SK-N-SH (cell line): ENCODE data around the gene GPR63. TPM values are rescaled to one million over a fixed set of nuclear protein-coding genes. Genes with fewer than 3 reads are reported as not detected.

Experiments
- CTCF ChIA-PET: fragments of 300-600, 350-600 bp; formaldehyde crosslinking; extraction: SDS; loops from one replicate; lab custom pipeline; 2021; lab: Yijun Ruan, JAX
- POLR2A ChIA-PET: fragments of 350-600 bp; sonication (Branson Sonifier 250); formaldehyde crosslinking; extraction: SDS; loops from one replicate; lab custom pipeline; 2020; ENCODE audit warnings: antibody characterized with exemption, inconsistent platforms; lab: Yijun Ruan, JAX
- DNase-seq: peaks from one replicate; pipeline ENCODE4 v3.0.0; 2012
- H2AFZ ChIP-seq: fragments of 200-600 bp; sonication (generic); 2 replicates; pipeline ENCODE4 v1.8.1; 2016; ENCODE audit warnings: antibody characterized with exemption, mild to moderate bottlenecking, low read depth
- H3F3A ChIP-seq: fragments of 200-600 bp; sonication (generic); replicated peaks from 2 replicates; pipeline ENCODE3; 2016; ENCODE audit warnings: antibody characterized with exemption, mild to moderate bottlenecking; ENCODE audit not compliant: insufficient read depth
- H3K27ac ChIP-seq, 2 experiments: fragments of 200-500 bp in 1 of 2; fragments of 200-600 bp in 1 of 2; sonication (Bioruptor generic) in 1 of 2; sonication (generic), shearing (Covaris generic) in 1 of 2; 2 replicates each; pipeline versions ENCODE4 v1.5.1 to v1.6.1; 2014 to 2016; ENCODE audit warnings: low read depth in 2 of 2, inconsistent platforms in 1 of 2, low read length in 1 of 2, mild to moderate bottlenecking in 1 of 2, mixed read lengths in 1 of 2
- H3K27me3 ChIP-seq: fragments of 200-600 bp; sonication (generic), shearing (Covaris generic); 2 replicates; pipeline ENCODE4 v1.6.1; 2016; ENCODE audit warnings: mixed run types; ENCODE audit not compliant: insufficient read depth
- H3K36me3 ChIP-seq, 2 experiments: fragments of 200-500 bp in 1 of 2; fragments of 200-600 bp in 1 of 2; sonication (Bioruptor generic) in 1 of 2; sonication (generic) in 1 of 2; replicated peaks in 1 of 2; 2 replicates each; pipeline versions ENCODE3 to v1.5.1; 2014 to 2016; ENCODE audit warnings: low read length in 1 of 2, mild to moderate bottlenecking in 1 of 2; ENCODE audit not compliant: insufficient read depth in 2 of 2, control insufficient read depth in 1 of 2
- H3K4me1 ChIP-seq, 2 experiments: fragments of 200-500 bp in 1 of 2; fragments of 200-600 bp in 1 of 2; sonication (Bioruptor generic) in 1 of 2; sonication (generic), shearing (Covaris generic) in 1 of 2; 2 replicates each; pipeline versions ENCODE4 v1.5.1 to v1.6.1; 2014 to 2016; ENCODE audit warnings: low read depth in 1 of 2, low read length in 1 of 2, mixed run types in 1 of 2; ENCODE audit not compliant: insufficient read depth in 2 of 2, control insufficient read depth in 1 of 2
- H3K4me2 ChIP-seq: fragments of 200-600 bp; sonication (generic), shearing (Covaris generic); 2 replicates; pipeline ENCODE4 v1.6.1; 2017; ENCODE audit warnings: mixed run types
- H3K4me3 ChIP-seq, 2 experiments: fragments of 200-500 bp in 1 of 2; fragments of 200-600 bp in 1 of 2; sonication (Bioruptor generic) in 1 of 2; sonication (generic), shearing (Covaris generic) in 1 of 2; 2 replicates each; pipeline versions ENCODE4 v1.5.1 to v1.8.1; 2014 to 2016; ENCODE audit warnings: low read depth in 2 of 2, inconsistent platforms in 1 of 2, low read length in 1 of 2, mild to moderate bottlenecking in 1 of 2, mixed read lengths in 1 of 2, moderate library complexity in 1 of 2
- H3K79me2 ChIP-seq: fragments of 200-600 bp; sonication (generic); 2 replicates; pipeline ENCODE4 v1.8.1; 2017; ENCODE audit warnings: mild to moderate bottlenecking; ENCODE audit not compliant: insufficient read depth
- H3K9ac ChIP-seq: fragments of 200-600 bp; sonication (generic); 2 replicates; pipeline ENCODE4 v1.6.1; 2017; ENCODE audit warnings: mixed run types
- H3K9me2 ChIP-seq: fragments of 200-600 bp; sonication (generic); 2 replicates; pipeline ENCODE4 v1.6.1; 2017; ENCODE audit warnings: mixed run types
- H3K9me3 ChIP-seq: fragments of 200-600 bp; sonication (generic); 2 replicates; pipeline ENCODE4 v1.6.1; 2017; ENCODE audit warnings: mixed run types, mild to moderate bottlenecking, moderate library complexity
- H4K20me1 ChIP-seq: fragments of 200-600 bp; sonication (generic); 2 replicates; pipeline ENCODE4 v1.6.1; 2017; ENCODE audit warnings: mild to moderate bottlenecking, mixed run types; ENCODE audit not compliant: insufficient read depth
- EZH2phosphoT487 ChIP-seq: fragments of 200-600 bp; sonication (generic); IDR thresholded peaks from 2 replicates; pipeline ENCODE4 v1.6.1; 2017; ENCODE audit warnings: low read depth, mixed run types, mild to moderate bottlenecking, antibody characterized with exemption, moderate library complexity, borderline replicate concordance
- FOSL2 ChIP-seq: IDR thresholded peaks from 2 replicates; pipeline ENCODE4 v1.4.0; 2012; ENCODE audit warnings: low read depth, mild to moderate bottlenecking, moderate library complexity, borderline replicate concordance
- FOXM1 ChIP-seq: IDR thresholded peaks from 2 replicates; pipeline ENCODE4 v1.4.0; 2012; ENCODE audit warnings: low read depth, mild to moderate bottlenecking
- IRF3 ChIP-seq: fragments of 150-350 bp; IDR thresholded peaks from 2 replicates; pipeline ENCODE4 v1.6.1; 2016; ENCODE audit warnings: mild to moderate bottlenecking, low read depth, low read length
- JUND ChIP-seq: IDR thresholded peaks from 2 replicates; pipeline ENCODE4 v1.4.0; 2012
- MAX ChIP-seq: IDR thresholded peaks from 2 replicates; pipeline ENCODE4 v1.4.0; 2012; ENCODE audit warnings: low read depth
- MXI1 ChIP-seq: IDR thresholded peaks from 2 replicates; pipeline ENCODE4 v1.6.1; 2012; ENCODE audit warnings: mild to moderate bottlenecking, low read depth, low read length, improper control_type of control experiment
- NFIC ChIP-seq: IDR thresholded peaks from 2 replicates; pipeline ENCODE4 v1.4.0; 2012; ENCODE audit warnings: borderline replicate concordance
- RCOR1 ChIP-seq: fragments of 150-350 bp; IDR thresholded peaks from 2 replicates; pipeline ENCODE4 v1.6.1; 2017; ENCODE audit warnings: antibody characterized with exemption, low read length
- REST ChIP-seq: IDR thresholded peaks from 2 replicates; pipeline ENCODE4 v1.6.1; 2012; ENCODE audit warnings: mild to moderate bottlenecking, low read depth, low read length, moderate library complexity
- RFX5 ChIP-seq: IDR thresholded peaks from 2 replicates; pipeline ENCODE4 v1.6.1; 2012; ENCODE audit warnings: mild to moderate bottlenecking, improper control_type of control experiment, low read length
- RXRA ChIP-seq: IDR thresholded peaks from 2 replicates; pipeline ENCODE4 v1.4.0; 2012; ENCODE audit warnings: low read depth, mild to moderate bottlenecking, borderline replicate concordance
- SIN3A ChIP-seq: IDR thresholded peaks from 2 replicates; pipeline ENCODE4 v1.6.1; 2012; ENCODE audit warnings: low read depth, mild to moderate bottlenecking, low read length, moderate library complexity, borderline replicate concordance
- TCF12 ChIP-seq: IDR thresholded peaks from 2 replicates; pipeline ENCODE4 v1.4.0; 2012
- USF1 ChIP-seq: IDR thresholded peaks from 2 replicates; pipeline ENCODE4 v1.4.0; 2012; ENCODE audit warnings: low read depth, borderline replicate concordance
- polyA plus RNA-seq, 3 experiments: library from polyadenylated mRNA; depleted of rRNA; stranded (reverse); fragments of >200 nt; gene quantifications; 2 replicates each; pipeline ENCODE4 v1.2.3, GENCODE V29; 2012

Gene GPR63
- polyA plus RNA-seq, 1 of the 3 experiments (the other 2 are of a cell fraction) = 0.53 TPM

- no peak overlapping the region for H3K4me3 ChIP-seq
- no peak for DNase-seq
- H3K4me1 ChIP-seq = no peaks in the 10 kb centered on the region; a peak in 1 of 4 replicates
- no peaks in the 10 kb centered on the region for H3K9me3 ChIP-seq
- H3K9ac ChIP-seq = no peak overlapping the region
- CTCF ChIA-PET = interaction anchor here (1.1 to 1.6 kb wide), 2 partner anchors 20 to 134 kb away, joined by 3 to 7 read pairs; partner anchors contain the start of gene NDUFAF4
- H3K4me2 ChIP-seq = no peak overlapping the region
- H4K20me1 ChIP-seq = no peaks in the 10 kb centered on the region
- POLR2A ChIA-PET = no interaction called here
- no peaks in the 10 kb centered on the region for H3K79me2 ChIP-seq
- H3K9me2 ChIP-seq = no peaks in the 10 kb centered on the region
- no peak for TF ChIP-seq EZH2phosphoT487
- TF ChIP-seq SIN3A = no peak
- TF ChIP-seq NFIC = no peak
- no peak for TF ChIP-seq FOSL2
- TF ChIP-seq RFX5 = no peak
- no peak for TF ChIP-seq IRF3
- no peak for TF ChIP-seq REST
- no peak for TF ChIP-seq FOXM1
- no peak for TF ChIP-seq USF1
- TF ChIP-seq JUND = no peak
- TF ChIP-seq TCF12 = no peak
- no peak for TF ChIP-seq RCOR1
- TF ChIP-seq MAX = no peak
- TF ChIP-seq RXRA = no peak
- no peak for TF ChIP-seq MXI1
- no peak overlapping the region for H3K27ac ChIP-seq
- H2AFZ ChIP-seq = no peak overlapping the region
- no peaks in the 10 kb centered on the region for H3K27me3 ChIP-seq
- no peaks in the 10 kb centered on the region for H3F3A ChIP-seq
- no peaks in the 10 kb centered on the region for H3K36me3 ChIP-seq
Observed at GRCh38 chr6:96878143-96878542, 40.9 kb upstream of the GPR63 start.
